ENCODE results near the gene HOXC4.
A peak's percentile ranks its signal among the peaks of the same experiment; 100 is the strongest.

Gene HOXC4

DNA sequence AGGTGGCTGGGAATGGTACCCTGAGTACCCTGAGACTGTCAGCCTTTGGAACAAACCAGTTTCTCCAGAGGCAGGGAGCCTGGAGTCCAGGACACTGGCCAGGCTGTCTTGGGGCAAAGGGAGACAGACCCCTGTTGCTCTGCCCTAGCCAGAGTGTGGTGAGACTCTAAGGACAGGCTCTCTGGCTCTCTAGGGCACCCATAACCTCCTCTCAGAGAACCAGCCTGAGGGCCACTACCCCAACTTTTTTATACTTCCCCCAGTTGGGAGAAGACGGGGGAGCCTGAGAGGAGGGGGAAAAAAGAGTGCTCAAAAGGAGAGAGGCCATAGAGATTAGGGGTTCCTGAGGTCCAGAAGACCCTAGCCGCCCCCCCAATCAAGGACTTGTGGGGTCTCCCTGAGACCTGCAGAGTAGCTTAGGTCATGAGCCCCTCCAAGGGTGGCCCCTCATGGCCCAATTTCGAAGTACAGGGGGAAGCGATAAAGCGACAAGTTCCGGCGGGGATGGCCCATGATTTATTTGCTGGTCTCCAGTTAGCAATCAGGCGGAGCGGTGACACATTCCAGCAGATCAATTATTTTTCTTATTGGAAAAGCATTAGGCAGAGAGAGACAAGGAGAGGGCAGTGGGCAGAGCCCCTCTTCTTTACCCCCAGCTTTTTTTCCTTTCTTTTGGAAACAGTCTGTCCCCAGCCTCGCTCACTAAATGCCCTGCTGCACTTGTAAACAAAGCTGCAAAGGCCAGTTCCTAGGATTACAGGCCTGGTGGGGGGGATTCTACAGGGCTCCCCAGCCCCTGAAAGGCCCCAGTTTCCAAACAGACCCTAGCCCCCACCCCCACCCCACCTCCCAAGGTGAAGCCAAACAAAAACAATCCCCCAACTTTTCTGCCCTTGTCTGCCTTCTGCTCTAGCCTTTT lies 43.3 kb upstream of the HOXC4 start:
- ChIA-PET CTCF (interaction anchor here (1.5 to 21.3 kb wide), 7 partner anchors 18 to 204 kb away, joined by 5 to 756 read pairs (median 241); partner anchors contain the start of genes HOXC10, HOXC5, HOXC6 and SMUG1), POLR2A (interaction anchor here (0.6 to 3.1 kb wide), 4 partner anchors 10 to 349 kb away, joined by 3 to 20 read pairs (median 10); partner anchors contain the start of gene HOXC9)
- peak overlapping the region; percentile 96 for H3K4me3 ChIP-seq (ENCODE audit: low read depth, low read length)
- TF ChIP-seq CTCF (IDR thresholded peaks at IDR 0.05; ENCODE audit: insufficient read depth, low read length, missing control alignments) = no peak
- DNase-seq (ENCODE audit: low read depth, low spot score) = no peak

- ChIA-PET CTCF (interaction anchor here (1.5 to 21.3 kb wide), 6 partner anchors 18 to 203 kb away, joined by 8 to 756 read pairs (median 164); partner anchors contain the start of genes HOXC10, HOXC5, HOXC6 and SMUG1), POLR2A (interaction anchor here (0.6 to 4.1 kb wide), 3 partner anchors 11 to 23 kb away, joined by 3 to 15 read pairs (median 14); partner anchors contain the start of genes HOXC6 and HOXC9)
- DNase-seq (ENCODE audit: low read depth, low spot score) = no peak
- no peak for TF ChIP-seq CTCF (IDR thresholded peaks at IDR 0.05; ENCODE audit: insufficient read depth, low read length, missing control alignments)
- H3K4me3 ChIP-seq (ENCODE audit: low read depth, low read length) = peak overlapping the region; percentile 96
Measured at GRCh38 chr12:54010972-54011664, 42.5 kb upstream of the HOXC4 start.

DNA sequence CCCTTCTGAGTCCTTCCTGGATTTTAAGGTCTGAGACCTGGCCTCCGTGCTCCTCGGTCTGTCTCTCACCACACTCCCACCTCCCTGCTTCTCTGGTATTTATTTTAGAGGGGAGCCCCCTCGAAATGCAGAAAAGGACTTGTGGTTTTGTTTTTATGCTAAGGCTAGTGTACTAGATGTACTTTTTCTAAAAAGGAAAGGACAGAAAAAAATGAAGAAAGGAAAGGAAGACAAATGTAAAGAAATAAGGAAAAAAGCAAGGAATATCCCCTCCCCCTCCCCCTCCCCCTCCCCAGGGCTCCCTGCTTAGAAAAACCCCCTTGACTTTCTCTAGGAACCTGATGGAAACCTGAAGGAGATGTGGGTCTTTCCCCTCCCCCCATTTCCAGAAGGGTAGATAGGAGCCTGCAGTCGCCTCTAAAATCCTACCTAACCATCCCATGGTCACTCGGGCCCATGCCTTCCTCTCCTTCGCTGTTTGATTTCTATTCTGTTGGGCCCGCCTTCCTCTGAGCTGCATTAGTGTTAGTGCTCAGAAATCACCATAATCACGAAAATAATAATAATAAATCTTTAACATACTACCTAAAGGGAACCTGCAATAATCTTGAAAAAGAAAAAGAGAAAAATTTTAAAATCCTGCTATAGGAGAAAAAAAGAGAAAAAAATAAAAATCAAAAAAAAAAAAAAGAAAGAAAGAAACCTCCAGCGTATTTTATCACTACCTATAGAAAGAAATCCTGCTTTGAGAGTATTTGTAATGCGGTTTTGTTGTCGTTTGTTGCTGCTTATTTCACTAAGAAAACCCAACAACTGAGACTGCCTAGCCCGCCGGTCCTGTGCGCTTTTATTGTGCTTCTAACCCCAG lies 41.7 kb upstream of the HOXC4 start:
- no peak for TF ChIP-seq CTCF (IDR thresholded peaks at IDR 0.05; ENCODE audit: insufficient read depth, low read length, missing control alignments)
- no peak for DNase-seq (ENCODE audit: low read depth, low spot score)
- POLR2A ChIA-PET = interaction anchor here (0.8 to 4.1 kb wide), 2 partner anchors 15 to 20 kb away, joined by 3 to 14 read pairs; partner anchors contain the start of gene HOXC6
- peak overlapping the region; percentile 96 for H3K4me3 ChIP-seq (ENCODE audit: low read depth, low read length)
- CTCF ChIA-PET = interaction anchor here (1.1 to 21.3 kb wide), 11 partner anchors 9 to 203 kb away, joined by 3 to 756 read pairs (median 8); partner anchors contain the start of genes HOXC10, HOXC5 and HOXC6

GRCh38 chr12:54012631-54013409 lies 40.8 kb upstream of the HOXC4 start:
- H3K4me3 ChIP-seq (ENCODE audit: low read depth, low read length) = peak overlapping the region; percentile 46
- TF ChIP-seq CTCF (IDR thresholded peaks at IDR 0.05; ENCODE audit: insufficient read depth, low read length, missing control alignments) = peak; percentile 25
- no peak for DNase-seq (ENCODE audit: low read depth, low spot score)
- ChIA-PET CTCF (interaction anchor here (1.1 to 21.3 kb wide), 10 partner anchors 10 to 244 kb away, joined by 3 to 756 read pairs (median 7); partner anchors contain the start of genes HOXC10, HOXC5 and HOXC6), POLR2A (interaction anchor here (0.7 to 4.1 kb wide), 8 partner anchors 11 to 253 kb away, joined by 3 to 14 read pairs (median 3); partner anchors contain the start of genes HOXC6 and HOXC9)

Measured in AG04449 (cell line).